ENCODE results near the gene HERC2.

The HERC2 gene

DNA sequence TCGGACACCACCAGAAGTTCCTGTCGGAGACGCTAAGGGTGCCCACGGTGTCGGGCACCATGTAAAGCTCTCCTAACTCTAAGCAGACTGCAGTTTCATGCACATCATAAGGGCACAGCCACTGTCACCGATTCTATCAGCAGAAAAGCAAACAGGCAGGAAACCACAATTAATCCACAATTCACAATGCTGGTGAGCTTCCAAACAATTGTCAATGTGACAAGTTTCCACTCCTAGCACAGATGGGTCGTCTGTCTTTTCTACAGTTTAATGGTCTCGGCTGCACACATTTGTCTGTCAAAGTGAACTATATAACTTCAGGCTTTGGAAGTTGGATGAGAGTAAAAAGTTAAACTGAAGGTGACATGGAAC is 214.1 kb downstream of the HERC2 start:
- peak; percentile 22 for DNase-seq

DNA sequence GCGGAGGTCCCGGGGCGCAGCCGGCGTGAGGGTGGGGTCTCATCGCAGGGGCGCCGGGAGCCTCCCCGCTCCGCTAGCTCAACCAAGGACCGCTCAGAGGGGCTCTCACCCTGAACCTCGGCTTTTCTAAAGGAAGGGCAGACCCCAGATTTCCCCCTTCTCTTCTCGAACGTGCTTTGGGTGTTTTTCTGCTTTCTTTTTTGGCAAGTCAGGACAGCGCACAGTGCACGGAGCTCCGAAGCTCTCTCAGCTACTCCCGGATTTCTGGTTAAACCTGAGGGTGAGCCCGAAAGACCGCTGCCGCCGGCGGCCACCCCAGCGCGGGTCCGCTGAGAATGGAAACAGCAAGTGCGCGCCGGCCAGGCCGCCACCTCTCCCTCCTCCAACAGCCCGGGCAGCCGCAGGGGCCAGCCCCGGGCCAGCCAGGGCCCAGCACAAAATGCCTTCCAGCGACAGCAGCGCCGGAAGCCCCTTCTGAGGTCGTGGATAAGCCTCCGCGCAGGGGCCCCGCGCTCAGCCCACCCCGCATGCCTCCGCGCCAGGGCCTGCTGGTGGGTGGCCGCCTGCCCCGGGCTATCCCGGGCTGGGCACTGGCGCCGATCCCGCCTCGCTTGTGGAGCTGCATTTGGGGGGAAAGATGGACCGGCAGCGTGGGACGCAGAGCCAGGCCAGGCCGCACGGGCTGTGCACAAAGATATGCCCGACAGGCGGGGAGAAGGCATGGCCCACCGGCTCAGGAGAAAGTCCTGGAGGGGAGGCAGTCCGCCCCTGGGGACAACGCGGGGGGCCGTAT is 214.7 kb downstream of the HERC2 start:
- no peak for DNase-seq

DNA sequence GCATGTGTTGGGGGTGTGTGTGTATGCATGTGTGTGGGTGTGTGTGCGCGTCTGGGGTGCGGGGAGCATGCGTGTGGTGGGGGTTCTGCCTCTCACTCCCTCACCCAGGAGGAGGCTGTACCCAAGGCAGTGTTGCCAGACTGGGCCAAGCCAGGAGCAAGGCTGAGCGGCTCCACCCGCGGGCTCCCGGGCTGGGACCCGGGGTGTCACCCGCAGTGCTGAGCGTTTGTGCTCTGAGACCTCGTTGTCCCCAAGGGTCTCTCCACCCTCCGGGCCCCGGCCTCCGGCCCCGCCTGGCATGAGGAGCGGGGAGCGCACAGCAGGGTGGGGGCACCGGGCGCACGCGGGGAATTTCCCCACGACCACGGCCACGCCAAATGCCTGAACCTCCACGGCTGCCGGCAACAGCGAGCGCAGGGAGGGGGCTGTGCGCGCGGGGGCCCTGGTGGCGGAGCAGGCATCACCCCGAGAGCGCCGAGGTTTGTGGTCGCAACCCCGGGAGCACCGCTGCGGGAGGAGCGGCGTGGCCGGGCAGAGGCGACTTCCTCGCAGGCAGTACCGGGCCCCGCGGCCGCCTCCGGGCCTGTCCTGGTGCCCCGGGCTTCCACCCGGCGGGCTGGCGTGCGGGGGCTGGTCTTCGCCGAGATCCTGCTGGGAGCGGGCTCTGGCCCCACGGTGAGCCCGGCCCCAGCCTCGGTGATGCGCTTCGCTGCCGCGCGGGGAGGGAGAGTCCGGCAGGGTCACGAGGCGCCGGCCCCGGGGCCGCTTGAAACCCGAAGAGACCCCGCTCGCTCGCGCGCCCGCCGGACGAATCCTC is 215.5 kb downstream of the HERC2 start:
- DNase-seq, result no peak

DNA sequence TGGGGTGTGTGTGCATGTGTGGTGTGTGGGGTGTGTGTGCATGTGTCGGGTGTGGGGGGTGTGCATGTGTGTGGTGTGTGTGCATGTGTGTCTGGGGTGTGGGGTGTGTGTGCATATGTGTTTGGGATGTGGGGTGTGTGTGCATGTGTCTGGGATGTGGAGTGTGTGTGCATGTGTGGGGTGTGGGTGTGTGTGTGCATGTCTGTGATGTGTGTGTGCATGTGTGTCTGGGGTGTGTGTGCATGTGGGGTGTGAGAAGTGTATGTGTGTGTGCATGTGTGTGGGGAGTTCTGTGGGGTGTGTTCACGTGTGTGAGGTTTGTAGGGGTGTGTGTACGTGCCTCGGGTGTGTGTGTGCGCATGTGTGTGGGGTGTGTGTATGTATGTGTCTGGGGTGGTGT is 216.2 kb downstream of the HERC2 start:
- no peak for DNase-seq

DNA sequence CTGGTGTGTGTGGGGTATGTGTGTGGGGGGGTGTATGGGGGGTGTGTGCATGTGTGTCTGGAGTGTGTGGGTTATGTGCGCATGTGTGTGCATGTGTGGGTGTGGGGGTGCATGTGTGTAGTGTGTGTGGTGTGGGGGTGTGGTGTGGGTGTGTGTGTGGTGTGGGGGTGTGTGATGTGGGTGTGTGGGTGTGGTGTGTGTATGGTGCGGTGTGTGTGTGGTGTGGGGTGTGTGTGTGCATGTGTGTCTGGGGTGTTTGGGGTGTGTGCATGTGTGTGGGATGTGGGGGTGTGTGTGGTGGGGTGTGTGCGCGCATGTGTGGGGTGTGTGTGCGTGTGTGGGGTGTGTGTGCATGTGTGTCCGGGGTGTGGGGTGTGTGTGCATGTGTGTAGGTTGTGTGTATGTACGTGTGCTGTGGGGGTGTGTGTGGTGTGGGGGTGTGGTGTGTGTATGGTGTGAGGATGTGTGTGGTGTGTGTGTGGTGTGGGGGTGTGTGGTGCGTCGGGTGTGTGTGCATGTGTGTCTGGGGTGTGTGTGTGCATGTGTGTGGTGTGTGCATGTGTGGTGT is 216.7 kb downstream of the HERC2 start:
- no peak for DNase-seq

DNA sequence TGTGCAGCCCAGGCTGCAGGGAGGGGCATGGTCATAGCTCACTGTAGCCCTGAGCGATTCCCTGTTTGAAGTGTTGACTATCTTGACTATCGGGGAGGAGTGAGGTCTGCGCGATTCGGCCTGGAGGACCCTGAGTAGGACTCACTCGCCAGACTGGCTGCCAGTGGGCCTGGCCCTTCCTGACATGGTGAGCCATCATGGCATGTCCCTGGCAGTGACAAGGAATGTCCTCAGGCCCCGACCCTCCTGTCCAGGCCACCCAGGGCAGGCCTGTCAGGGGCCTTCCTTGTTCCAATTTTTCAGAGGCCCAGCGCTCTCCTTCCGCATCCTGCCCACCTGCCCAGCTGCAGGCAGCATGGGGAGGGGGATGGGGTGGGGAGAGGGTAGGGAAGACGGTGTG is 217.7 kb downstream of the HERC2 start:
- DNase-seq, result no peak

DNA sequence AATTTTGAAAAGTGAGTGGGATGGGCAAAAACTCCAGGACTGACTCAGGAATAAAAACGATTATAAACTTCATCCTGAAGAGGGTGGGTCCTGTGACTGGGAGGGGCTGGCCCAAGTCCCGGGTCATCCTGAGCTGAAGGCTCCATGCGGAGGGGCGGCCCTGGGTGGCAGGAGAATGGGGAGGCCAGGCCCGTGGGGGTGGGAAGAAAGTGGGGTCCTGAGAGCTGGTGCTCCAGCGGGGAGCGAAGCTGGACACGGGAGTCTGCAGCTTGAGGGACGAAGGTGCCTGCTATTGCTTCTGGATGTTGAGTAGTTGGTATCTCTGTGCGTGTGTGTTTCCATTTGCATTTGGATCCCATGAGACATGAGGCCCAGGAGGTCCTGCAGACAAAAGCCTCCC is 218.1 kb downstream of the HERC2 start:
- no peak for DNase-seq

DNA sequence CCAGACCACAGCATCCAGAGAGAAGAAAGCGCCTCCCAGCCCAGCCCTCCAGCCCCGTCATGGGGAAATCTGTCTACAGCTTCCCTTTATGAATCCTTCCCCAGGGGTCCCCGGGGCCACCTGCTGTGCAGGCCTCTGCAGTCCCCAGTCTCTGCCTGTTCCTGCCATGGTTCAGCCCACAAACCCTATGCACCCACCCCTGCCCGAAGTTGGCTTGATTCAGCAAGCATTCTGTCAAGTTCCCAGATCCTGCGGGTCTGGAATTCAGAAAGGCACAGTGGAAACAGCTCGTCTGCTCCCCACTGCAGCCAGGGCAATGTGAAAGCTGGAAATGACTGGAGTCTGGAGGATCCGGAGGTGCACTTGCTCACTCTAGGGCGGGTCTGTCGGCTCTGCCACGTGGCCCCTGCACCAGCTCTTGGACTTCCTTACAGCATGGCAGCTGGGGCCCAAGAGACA is 220.0 kb downstream of the HERC2 start:
- no peak for DNase-seq

DNA sequence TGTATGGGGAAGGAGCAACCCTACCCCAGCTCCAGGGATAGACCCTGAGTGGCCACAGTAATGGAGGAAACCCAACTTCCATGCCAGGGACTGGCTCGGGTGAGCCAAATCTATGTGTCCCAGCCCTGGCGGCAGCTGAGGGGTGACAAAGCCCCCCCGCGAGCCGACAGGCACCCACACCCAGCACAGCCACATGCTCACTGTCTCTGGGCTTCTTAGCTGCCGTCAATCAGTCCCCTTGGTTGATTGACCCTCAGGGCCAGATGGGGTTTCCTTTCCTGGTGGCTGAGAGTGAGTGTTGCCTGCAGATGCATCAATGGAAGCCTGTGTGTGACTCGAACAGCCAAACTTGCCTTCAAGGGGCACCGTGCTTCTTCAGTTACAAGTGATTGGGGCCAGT is 220.8 kb downstream of the HERC2 start:
- no peak for DNase-seq

DNA sequence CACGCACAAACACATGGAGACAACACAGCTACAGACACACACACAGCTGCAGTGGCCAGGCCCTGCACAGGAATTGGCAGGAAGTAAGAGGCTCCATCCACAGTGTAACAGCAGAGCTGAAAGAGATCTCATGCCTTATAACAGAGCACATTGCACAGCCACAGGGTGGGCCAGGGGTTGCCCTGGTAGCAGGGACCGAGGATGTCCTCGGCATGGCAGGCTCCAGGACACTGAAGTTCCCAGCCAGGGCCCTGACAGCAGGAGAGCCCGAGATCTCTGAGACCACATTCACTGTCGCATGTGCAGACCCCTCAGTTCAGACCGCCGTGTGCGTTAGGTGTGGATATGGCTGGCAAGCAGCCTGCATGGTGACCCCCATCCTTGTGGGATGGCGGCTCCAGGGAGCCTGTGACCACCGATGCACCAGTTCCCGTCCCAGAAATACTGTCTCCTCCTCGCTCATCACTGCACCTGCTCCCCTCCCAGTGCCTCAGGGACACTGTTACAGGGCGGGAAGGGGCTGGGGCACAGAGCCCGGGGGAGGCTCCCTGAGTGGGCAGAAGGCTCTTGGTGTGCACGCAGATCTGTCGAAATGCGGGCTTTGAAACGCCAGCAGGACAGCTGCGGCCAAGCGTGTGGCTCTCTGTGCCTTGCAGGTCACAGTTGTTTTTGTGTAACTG is 221.3 kb downstream of the HERC2 start:
- no peak for DNase-seq

DNA sequence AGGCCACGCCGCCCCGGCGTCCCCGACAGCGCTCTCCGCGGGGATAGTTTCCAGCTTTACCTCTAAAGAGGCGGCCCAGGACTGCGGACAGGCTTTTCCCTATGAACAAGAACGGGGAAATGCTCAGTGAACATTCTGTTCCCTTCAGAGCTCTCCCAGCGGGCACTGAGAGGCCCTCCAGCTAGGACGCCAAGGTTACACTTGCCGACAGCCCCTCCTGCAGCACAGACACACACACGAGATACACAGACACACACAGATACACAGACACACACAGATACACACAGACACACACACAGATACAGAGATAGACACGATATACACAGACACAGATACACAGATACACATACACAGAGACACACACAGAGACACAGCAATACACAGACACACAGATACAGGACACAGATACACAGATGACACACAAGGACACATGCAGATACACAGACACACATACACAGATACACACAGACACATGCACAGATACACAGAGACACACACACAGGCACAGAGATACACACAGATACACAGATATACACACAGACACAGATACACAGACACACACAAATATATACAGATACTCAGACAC is 222.3 kb downstream of the HERC2 start:
- DNase-seq, result no peak

DNA sequence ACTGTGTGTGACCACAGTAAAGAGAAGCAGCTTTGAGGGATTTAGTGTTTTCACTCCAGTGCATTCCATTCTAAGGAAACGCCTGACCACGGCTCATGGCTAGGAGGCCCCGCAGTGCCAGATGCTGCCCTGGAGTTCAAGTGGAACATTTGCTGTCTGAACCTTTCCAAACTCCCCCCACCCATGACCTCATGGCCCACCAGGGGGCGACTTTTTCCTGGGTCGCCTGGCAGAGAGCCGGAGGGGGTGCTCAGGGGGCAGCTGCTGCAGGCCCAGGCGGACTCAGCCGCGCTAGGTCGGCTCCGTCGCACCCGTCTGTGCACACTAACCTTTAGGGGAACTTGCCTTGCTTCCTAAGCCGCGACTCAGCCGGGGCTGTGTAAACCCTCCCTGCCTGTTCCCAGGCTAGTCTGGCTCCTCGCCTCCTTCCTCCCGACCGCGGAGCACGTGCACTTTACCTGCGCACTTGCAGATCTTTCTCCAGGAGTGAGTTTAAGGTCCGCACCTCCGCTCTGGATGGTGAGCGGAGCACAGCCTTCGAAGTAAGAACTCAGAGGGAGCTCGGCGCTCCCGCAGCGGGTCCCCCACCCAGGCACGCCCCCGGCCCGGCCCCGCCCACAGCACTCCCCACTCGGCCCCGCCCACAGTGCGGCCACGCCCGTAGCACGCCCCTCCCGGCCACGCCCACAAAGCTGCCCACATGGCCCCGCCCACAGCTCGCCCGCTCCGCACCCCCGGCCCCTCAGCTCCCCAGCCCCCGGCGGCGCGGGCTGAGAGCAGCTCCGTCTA is 223.0 kb downstream of the HERC2 start, which contains the start of gene OCA2:
TSS of gene OCA2 (minus strand) at position 550 of the 789 bp plus-strand sequence. CDS start 17,441 bp downstream, outside the sequence.
- DNase-seq, result peak; percentile 46

DNA sequence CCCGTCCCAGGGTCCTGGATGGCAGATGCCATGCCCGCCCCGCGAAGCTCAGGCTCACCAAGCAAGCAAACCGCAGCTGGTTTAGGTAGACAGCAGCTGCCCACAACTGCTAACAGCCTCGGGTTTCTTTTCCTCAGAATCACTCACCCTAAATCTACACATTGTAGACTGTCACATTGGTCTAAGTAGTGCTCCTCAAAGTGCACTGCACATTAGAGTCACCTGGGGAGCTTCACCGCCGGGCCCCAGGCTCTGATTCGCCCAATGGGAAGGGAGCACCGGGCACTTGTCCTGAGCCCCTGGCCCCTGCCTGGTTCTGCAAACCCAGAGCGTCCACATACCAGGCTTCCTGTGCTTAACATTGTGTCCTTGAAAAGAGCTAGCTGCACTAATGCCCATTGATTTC is 223.6 kb downstream of the HERC2 start:
- no peak for DNase-seq

DNA sequence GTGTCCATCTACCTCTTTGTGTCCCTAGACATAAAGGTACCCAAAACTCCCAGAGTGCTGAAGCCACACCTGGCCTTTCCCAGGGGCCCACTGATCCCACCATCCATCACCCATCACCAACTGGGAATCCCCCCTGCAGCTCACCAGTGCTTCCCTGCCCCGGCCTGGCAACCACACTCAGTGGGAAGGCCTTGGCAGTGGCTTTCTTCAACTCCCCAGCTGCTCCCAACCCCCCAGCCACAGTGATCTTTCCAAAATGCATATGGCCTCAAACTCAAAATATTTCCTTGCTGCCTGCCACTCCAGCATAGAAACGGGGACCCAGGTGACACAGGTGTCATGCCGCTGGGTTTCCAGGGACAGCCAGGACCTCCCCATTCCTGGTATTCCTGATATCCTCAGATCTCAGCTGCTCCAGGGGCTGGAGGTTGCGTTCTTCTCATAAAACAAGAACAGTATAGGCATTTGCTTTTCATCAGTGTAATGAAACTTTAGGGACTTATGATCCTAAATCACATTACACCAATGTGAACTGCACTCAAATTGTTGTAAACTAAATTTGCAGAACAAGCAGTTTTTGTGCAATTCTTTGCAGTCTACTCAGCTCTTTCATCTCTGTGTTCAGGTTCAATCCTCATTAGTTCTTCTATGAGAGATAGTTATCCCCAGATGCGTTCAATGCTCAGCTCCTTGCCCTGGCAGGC is 224.2 kb downstream of the HERC2 start:
- no peak for DNase-seq

DNA sequence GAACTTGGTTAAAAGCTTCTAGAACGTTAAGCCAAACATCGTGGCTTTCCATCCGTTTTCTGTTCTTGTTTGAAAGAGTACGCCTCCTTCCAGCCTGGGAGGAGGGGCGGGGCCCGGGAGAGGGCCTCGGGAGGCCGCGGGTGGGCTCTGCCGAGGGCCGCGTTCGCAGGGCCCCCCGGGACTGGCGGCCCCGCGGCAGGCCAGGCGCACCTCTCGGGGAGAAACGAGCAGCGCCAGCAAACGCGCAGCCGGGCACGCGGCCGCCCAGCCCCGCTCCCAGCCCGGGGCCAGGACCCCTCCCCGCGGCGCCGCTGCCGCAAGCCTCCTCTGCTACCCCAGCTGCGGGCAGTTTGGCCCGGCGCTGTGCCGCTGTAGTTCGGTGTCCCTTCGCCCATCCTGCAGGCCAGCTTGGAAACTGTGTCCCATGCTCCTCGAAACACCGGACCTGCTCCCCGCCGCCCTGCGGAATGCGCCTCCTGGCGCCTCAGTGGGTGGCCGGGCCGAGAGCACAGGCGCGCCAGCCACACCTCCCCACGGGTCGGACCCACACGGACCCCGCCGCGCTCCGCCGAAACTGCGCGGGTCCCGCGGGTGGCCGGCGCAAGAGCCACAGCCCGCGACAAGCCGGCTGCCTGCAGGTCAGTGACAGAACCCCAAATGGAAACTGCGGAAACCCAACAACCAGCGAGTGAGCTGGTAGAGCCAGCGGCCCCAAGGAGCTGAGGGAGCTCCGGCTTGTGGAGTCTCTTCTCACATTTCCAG is 225.1 kb downstream of the HERC2 start:
- DNase-seq, result no peak

DNA sequence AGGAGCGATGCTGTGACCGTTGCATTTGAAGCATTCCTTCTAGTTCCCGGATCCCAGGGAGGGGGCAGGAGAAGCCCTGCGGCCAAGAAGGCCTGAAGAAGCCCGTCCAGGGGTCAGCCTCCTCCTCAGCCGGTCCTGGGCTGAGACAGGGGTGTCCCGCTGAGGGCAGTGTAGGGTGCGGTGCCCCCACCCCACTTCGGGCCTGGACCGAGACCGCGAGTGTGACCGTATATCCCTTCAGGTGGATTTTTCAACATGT is 225.6 kb downstream of the HERC2 start:
- DNase-seq, result no peak

DNA sequence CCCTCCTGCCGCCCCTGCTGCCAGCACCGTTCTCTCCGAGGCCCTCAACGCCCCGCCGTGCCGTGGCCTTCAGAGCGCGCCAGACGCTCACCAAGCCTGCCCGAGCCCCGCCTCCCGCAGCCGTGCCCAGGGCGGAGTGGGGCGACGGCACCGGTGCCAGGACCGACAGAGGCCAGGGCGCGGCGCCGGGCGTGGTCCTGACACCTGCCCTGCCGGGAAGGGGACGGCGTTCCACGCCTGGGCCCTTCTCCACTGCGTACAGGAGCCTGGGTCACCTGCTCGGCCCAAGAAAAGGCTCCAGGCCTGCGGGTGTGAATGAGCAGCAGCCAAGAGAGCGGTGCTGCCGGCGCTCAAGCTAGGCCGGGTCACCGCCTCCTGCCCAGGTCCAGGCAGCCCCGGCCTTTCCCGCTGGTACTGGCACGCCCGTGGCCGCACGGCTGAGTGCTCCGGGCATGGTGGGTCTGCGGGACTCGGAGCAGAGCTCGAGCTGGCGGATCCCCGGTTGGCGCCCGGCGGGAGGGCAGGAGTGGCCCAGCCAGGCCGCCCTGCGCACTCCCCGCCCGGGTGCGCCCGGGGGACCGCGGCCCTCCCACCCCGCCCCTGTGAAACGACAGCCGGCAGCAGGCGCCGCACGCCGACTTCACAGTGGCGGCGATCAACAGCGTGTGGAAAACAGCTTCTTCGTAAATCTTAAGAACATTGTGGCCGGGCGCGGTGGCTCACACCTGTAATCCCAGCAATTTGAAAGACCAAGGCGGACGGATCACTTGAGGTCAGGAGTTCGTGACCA is 227.1 kb downstream of the HERC2 start:
- DNase-seq, result peak; percentile 13

DNA sequence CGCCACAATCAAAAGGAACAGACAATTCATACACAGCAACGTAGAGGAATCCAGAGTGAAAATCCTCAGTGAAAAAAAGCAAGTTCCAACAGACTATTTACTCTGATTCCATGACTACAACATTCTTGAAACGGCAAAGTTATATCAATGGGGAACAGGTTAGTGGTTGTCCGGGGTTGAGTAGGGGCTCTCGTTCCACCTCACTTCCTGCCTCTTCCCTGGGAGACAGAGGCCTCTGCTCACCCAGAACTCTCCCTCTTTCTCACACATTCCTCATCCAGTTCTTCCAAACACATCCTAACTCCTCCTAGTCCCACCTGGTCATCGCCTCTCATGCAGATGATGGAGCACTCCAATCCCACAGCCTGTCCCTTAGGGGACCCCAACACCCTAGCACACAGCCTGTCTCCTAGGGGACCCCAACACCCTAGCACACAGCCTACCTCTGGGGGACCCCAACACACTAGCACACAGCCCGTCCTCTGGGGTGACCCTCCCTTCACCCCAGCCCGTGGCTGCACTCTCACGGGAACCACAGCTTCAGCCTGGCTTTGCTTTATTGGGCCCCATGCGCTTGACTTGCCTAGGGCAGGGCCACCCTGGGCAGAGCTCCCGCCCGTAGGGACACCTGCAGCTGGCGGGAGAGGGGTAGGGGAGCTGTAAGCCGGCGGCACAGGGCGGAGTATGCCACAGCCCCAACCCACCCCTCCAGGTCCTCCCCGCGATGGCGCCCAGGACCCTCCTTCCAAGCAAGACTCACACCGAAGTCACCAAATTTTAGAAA is 228.0 kb downstream of the HERC2 start:
- DNase-seq, result no peak

DNA sequence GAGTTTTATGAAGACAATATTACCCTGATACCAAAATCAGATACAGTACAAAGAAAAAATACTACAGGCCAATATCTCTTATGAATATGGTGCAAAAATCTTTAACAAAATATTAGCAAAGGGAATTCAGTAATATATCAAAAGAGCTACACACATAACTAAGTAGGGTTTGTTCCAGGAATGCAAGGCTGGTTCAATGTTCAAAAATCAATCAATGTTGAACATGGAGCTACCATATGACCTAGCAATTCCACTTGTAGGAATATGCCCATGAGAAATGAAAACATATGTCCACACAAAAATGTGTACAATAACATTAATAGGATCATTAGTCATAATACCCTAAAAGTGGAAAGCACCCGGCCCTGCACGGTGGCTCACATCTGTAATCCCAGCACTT is 230.7 kb downstream of the HERC2 start:
- DNase-seq, result no peak

Data from activated CD4-positive, alpha-beta T cell treated with anti-CD3 and anti-CD28 coated beads, Interleukin-10, Interleukin-2, amounts not matched to agents 100 ng/mL and 50 ng/mL, durations not matched to agents 16 hours and 8 hours (primary cell).